NOMO-1 (cell line): ENCODE results near the gene KRT12.

Source experiments
- DNase-seq, 2 experiments: peaks; one replicate each; lab custom pipeline; 2025; ENCODE audit not compliant: unreplicated experiment in 2 of 2; lab: John Stamatoyannopoulos, UW

KRT12 gene

DNA sequence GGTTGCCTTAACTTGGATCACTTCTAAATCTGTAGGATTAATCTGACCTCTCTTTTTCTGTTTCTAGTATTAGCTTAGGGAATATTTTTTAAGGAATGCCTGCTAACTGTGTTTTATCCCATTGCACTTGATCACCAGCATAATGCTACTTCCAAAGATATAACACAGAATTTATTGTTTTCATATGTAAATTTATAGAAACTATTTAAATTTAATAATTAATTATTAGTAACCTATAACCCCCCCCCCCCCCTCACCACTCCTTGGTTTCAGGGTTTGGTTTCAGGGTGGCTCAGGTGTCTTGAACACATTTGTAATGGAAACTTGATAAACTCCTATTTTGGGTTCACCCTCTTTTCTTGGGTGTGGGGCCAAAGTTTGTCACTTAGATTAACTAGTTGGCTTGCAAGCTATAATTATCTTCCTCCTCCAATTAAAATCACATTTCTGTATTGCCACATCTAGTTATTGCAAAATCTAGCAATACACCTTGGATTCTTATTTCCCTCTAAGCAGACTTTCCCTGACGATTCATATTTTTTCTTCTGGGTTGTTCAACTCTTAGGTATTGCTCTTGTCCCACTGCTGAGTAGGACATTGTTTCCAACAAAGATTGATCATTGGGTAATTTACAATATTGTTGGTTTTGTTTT, 18.3 kb downstream of the KRT12 start:
- peak; percentile 14 to 56 for DNase-seq

DNA sequence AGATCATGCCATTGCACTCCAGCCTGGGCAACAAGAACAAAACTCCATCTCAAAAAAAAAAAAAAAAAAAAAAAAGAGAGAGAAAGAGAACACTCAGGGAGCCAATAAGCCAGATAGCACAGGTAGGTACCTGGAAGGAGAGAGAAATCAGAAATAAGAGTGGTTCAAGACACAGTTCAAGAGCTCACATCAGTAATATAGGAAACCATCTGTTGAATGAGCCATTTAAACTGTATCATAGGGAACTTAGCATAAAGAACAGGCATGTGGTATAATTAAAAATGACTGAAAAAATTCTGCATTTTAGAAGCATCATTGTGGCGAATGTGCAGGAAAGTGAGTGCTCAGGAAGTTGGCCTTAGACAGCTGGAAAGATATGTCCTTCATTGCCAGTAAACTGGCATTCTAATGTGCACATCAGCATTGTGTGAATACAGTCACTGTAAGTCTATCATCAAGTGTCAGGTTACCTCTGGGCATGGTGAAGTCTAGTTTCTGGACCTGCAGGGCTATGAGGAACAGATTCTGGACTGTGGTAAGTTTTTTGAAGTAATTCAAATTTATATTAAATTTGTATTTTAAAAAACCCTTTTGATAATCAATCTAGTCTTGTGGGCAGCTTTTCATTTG, 20.4 kb downstream of the KRT12 start:
- DNase-seq, result no peak

DNA sequence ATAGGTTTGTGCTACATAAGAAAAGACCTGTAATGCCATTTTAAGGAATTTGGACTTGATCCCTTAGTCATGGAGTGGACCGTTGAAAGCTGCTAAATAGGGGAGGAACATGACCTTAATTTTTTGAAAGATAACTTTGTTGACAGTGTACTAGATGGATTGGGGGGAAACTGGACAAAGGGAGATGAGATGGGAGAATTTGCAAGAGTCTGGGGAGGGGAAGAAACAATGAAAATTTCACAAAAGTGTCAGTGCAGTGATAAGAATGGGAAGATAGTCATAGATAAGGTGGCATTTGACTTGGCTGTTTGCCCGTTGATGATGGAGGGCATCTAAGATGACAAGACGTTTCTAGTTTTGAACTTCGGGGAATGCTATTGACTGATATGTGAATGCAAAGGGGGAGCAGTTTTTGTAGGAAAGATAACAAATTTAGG, 22.3 kb downstream of the KRT12 start:
- DNase-seq, result no peak

DNA sequence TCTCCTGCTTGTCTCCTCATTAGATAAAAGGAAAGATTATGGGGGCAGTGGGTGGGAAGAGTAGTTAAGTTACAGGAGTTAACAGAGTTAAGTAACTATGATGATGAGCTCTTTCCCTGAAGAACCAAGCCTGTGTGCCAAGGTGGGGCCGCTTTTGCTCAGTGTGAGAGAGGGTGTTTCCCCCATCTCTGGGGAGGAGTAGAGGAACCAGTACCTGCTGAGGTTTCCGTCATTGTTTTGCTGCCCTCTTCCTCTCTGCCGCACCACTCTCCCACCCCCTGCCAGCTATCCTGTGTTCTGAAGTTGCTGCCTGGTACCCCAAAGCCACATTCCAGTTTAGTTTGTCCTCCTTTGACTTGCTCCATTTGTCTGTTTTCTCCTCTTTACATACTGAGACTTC, 23.8 kb downstream of the KRT12 start:
- no peak for DNase-seq

DNA sequence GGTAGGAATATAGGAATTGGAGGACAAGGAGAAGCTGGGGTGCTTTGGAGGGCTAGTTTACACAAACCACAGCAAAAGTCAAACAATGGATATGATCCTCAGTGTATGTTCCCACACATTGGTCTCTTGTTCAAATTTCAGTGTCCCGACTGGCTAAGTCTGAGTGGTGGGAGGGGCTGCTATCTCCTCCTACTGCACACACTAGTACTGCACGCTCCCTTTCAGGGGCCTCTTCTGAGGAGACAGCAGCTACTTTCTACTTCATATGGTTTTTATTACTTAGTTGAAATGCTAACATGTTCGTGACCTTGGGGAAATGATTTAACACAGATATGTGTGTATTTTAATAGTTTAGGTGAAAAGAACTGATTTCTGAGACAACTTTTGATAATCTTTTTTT, 25.8 kb downstream of the KRT12 start:
- DNase-seq, result no peak

DNA sequence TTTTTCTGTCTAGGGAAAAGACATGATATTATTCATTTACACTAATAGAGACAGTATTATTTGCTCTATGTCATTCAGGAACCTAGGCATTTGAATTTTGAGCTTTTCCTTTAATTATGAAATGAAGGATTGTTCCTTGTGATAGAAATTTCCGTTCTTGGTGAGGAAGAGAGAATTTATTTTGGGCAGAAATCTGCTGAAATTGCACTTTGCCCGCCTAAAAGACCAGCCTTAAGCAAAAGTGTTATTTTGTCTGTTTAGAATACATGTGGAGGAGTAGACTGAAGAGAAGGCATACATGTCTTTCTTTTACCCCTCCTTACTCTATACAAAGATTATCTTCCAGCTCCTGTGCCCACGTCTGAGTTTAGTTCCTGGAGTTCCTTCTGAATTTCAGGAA, 27.8 kb downstream of the KRT12 start:
- DNase-seq, result no peak

DNA sequence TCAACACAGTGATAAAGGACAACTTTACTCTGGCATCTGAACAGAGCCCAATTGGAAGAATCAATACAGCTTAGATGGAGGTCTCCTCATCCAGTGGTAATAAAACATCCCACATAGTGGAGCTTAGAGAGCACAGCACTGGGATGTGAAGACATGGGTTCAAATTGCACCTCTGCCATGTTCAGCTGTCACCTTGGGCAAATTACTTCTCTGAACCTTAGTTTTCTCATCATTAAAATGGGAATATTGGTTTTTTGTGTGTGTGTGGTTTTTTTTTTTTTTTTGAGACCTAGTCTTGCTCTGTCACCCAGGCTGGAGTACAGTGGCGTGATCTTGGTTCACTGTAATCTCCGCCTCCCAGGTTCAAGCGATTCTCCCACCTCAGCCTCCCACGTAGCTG, 31.0 kb downstream of the KRT12 start:
- DNase-seq, result no peak

DNA sequence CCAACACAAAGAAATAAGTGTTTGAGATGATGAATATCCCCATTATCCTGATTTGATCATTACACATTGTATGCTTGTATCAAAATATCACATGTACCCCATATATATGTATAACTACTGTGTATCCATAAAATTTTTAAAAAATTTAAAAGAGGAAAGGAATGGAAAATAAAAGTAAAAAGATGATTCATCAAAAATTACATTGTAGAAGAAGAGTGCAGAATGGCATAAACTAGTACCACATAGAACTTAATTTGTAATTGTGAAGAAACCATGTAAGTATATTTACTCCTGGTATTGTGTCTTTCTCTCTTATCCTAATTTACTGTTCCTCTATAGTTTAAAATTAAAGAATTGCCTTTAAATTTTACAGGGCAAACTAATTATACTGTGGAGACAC, 33.1 kb downstream of the KRT12 start:
- no peak for DNase-seq

DNA sequence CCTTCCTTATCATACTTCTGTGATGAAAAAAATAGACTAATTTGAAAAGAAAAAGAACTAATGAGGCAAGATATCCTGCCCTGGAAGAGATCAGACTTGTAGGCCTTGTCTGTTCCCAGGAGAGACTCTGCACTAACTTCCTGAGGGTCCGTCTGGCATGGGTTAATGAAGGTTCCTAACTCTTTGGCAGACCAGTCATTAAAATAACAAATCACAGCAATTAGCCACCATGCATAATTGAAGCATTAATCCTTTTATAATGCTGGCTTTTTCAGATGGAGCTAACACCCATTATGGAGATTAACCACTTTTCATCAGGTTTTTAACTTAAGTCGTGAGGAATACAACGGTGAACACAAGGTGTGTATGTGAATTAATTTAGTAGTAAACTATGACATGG, 34.2 kb downstream of the KRT12 start:
- no peak for DNase-seq

DNA sequence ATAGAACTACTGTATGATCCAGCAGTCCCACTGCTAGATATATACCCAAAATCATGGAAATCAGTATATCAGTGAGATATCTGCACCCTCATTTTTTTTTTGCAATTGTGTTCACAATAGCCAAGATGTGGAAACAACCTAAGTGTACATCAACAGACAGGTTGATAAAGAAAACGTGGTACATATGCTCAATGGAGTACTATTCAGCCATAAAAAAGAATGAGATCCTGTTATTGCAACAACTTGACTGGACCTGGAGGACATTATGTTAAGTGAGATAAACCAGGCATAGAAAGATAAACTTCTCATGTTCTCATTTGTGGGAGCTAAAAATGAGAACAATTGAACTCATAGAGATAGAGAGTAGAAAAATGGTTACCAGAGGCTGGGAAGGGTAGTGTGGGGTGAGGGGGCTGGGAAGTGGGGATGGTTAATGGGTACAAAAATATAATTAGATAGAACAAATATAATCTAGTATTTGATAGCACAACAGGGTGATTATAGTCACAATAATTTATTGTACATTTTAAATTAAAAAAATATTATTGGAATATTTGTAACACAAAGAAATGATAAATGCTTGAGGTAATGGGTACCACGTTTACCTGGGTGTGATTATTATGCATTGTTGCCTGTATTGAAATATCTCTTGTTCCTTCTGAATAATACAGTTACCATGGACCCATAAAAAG, 36.8 kb downstream of the KRT12 start:
- DNase-seq, result no peak

DNA sequence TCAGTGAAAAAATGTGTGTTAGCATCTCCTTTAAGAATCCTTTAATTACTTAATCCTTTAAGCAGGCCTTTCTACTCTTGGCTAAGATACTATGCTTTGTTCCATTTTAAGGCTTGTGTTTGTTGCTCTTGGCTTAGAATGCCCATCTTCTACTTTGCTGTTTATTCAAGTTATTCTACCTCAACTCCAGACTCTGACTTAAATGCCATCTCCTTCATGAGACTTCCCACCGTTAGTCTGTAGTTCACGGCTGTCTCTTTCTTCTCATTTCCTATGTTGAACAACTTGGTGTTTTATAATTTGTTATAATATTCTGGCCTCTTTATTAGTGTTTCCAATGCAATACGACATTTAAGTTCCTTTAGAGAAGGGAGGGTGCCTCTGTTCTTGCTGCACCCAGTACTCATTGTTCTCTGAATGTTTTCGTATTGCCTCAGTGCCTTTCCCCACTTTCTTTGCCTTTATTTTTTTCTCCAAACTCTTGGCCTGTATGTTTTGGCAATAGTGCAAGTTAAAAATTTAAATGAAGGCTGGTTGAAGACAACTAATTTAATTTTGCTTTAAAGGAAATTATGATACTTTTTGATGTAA, 38.5 kb downstream of the KRT12 start:
- no peak for DNase-seq

DNA sequence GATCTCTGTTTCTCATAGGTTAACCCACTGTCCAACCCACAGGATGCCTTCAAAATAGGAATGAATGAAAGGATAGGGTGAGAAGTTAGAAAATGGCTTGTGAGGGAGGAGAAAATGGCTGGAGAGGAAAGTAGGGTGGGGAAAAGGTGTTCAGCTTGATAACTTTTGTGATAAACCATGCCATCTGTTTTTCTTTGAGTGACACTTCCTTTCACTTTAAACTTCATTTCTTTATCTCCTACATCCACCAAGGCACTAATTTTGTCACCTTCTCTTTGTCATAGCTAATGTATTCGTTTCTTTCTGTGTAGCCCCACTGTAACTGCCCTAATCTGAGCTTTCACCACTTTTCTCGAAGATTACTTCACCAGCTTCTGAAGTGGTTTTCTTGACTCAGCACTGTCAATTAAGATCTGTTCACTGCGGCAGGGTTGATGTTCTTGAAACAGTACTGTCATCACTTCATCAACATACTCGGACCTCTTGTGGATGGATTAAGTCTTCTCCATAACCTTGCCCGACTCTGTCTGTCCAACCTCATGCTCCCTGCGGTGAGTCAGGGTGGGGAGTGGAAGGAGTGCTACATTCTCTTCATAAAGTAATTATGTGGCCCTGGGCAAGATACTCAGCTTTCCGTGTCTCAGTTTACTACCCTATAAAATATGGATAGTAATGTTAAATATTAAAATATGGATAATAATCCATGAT, 39.1 kb downstream of the KRT12 start:
- DNase-seq, result peak; percentile 62 to 80

DNA sequence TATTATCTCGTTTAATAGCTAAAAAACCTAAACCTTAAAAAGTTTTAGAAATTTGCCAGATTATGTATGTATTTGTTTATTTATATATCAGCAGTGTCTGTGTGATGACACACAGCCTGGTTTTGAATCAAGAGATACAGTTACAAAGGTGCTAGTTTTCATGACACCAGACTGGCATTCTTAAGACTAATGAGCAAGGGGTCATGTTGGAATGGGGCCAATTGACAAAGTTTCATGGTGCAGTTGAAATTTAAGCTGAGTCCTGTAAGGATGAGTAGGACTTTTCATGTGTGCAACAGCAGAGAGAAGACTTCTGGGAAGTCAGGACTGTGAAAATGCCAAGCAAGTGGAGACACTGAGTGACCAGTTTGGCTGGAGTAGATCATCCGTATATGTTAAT, 41.4 kb downstream of the KRT12 start:
- DNase-seq, result no peak

DNA sequence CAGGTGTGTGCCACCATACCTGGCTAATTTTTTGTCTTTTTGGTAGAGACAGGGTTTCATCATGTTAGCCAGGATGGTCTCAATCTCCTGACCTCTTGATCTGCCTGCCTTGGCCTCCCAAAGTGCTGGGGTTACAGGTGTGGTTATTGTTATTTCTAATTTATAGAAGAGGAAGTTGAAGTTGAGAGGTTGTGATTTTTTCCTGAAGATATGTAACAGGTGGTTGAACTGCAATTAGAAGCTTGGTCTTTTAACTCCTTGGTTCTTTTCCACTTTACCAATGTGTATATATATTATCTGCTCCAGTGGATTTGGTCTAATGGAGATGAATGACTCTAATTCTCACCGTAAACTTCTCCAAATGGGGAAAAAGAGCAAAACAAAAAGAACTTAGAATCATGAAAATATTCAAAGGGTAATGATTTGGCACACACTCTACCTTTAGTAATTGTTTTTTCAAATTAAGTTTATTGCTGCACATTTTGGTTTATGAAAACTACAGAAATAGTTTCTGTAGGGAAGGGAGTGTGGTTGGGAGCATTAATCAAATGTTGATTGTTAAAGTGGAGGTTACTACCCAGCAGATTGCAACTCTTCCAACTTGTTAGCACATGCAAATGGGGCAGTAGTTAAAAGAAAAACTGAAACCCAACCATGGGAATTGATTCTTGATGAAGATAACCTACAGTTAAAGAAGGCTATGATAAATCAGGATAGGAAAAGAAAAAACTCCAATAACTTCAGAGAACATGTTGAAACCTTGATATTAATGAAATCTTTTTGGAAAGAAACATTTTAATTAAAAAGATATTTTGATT, 42.8 kb downstream of the KRT12 start:
- no peak for DNase-seq

DNA sequence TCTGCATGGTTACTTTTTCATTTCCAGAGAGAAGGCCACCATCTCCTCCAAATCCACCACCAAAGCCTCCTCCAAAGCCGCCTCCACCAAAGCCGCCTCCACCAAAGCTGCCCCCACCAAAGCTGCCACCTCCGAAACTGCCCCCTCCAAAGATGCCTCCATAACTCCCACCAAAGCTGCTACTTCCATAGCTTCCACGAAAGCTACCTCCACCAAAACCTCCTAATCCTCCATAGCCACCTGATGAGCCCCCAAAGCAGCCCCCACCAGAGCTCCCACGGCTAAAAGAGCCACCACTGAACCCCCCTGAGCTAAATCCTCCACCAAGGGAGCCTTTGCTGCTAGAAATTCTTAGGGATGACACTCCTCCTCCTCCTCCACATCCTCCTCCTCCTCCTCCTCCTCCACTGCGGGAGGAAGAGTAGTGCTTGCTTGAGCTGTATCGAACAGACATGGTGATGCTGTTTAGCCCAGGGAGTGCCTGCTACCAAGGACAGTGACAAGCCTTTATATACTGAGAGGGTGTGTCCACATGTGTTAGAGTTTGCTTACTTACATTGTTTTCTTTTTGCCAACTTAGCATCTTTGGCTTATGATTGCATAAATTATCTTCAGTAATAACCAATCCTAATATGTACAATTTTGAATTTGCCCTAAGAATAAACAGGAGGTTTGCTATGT, 44.8 kb downstream of the KRT12 start, which contains the start of gene KRT10:
Gene KRT10 (minus strand): TSS at position 483 of the 681 bp plus-strand sequence. CDS start 29 bp downstream, at position 454.
- DNase-seq, result no peak

DNA sequence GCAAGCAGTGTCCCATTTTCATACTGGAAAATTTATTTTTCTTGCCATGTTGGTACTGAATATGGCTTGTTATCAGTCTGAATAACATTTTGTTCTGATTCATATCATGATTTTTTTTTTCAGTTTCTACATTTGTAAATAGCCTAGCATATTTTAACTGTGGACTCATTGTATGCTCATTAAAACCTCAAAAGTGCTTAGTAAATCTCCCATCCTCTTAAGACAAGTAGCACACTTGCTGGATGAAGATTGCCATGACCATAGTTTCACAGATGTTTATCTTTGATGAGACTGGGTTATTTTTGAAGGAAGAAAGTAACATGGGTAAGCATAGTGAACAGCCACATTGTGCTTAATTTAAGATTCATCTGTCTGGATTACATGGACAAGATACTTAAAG, 45.5 kb downstream of the KRT12 start:
- DNase-seq, result no peak

DNA sequence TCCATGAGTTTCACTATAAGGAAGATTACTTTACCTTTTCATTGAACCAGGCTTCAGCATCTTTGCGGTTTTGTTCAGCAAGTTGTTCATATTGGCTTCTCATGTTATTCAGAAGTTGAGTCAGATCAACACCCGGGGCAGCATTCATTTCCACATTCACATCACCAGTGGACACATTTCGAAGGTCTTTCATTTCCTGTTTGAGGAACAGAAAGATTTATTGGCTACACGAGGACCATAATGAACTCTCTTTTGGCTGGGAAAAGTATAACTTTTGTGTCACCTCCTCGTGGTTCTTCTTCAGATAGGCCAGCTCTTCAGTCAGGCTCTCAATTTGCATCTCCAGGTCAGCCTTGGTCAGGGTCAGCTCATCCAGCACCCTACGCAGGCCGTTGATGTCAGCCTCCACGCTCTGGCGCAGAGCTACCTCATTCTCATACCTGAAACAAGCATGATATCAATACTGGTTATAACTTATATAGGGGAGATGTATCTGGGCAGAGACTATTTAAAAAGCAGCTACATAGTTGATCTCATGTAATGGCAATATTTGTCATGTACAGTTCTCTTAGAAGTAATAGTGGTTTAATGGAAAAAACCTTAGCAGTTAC, 46.7 kb downstream of the KRT12 start:
- peak in 1 of 2 experiments; percentile 33 for DNase-seq

DNA sequence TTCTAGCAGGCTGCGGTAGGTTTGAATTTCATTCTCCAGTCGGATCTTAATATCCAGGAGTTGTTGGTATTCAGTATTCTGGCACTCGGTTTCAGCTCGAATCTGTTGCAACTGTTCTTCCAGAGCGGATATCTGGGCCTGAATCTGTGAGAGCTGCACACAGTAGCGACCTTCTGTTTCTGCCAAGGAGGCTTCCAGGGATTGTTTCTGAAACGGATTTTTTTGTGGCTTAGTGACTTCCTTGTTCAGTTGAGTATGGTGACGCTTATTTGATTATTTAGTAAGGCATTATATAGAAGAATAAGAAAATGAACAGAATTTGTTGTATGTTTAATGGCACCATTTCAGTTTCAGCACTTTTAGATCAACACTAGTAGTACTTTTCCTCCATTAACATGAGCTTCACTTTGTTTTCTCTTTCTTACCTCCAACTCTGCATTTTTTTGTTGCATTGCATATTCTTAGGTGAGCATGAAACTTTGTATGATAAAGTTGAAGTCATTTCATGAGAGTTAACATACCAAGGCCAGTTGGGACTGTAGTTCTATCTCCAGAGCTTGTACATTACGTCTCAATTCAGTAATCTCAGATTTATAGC, 47.4 kb downstream of the KRT12 start:
- DNase-seq, result no peak
